Choroid plexus epithelial cell (primary cell): ENCODE data around the gene CAMKV.
A peak's percentile ranks its signal among the peaks of the same experiment; 100 is the strongest.

Experiments used
- DNase-seq: peaks from one replicate; pipeline ENCODE4 v3.0.0-alpha.2; 2010; ENCODE audit warnings: low read depth
- H3K4me3 ChIP-seq: 2 replicates; pipeline ENCODE4 v1.5.1; 2011; ENCODE audit warnings: low read depth, mild to moderate bottlenecking, control low read depth, low read length, moderate library complexity
- CTCF ChIP-seq: conservative IDR thresholded peaks from 2 replicates; pipeline ENCODE4 v1.5.1; 2011; ENCODE audit warnings: low read depth, mild to moderate bottlenecking, control low read depth, inconsistent platforms, low read length, moderate library complexity

The CAMKV gene

GRCh38 chr3:49876567-49876966 lies 6.9 kb upstream of the CAMKV start:
- TF ChIP-seq CTCF = no peak
- no peak for DNase-seq

GRCh38 chr3:49873623-49874022 lies 3.9 kb upstream of the CAMKV start:
- DNase-seq = no peak
- TF ChIP-seq CTCF = no peak
- H3K4me3 ChIP-seq = no peak overlapping the region

More at GRCh38 chr3:49876567-49876966, 6.9 kb upstream of the CAMKV start:
- no peak overlapping the region for H3K4me3 ChIP-seq

GRCh38 chr3:49872801-49873281 lies 3.1 kb upstream of the CAMKV start:
- no peak for DNase-seq
- TF ChIP-seq CTCF = no peak
- H3K4me3 ChIP-seq = no peak overlapping the region

GRCh38 chr3:49871531-49872153 lies 1.9 kb upstream of the CAMKV start:
- no peak overlapping the region for H3K4me3 ChIP-seq
- DNase-seq = no peak
- TF ChIP-seq CTCF = no peak

- DNase-seq = no peak
- TF ChIP-seq CTCF = no peak
- no peak overlapping the region for H3K4me3 ChIP-seq
Observed at GRCh38 chr3:49868862-49869466, 742 bp downstream of the CAMKV start.

- no peak overlapping the region for H3K4me3 ChIP-seq
- peak; percentile 50 for DNase-seq
- no peak for TF ChIP-seq CTCF
Observed at GRCh38 chr3:49867871-49868321, 1.8 kb downstream of the CAMKV start.

- no peak for TF ChIP-seq CTCF
- no peak for DNase-seq
- no peak overlapping the region for H3K4me3 ChIP-seq
Observed at GRCh38 chr3:49867400-49867799, 2.3 kb downstream of the CAMKV start.
